ENCODE data around the gene RTEL1.
"Not testable (repeated sequence)": the region's sequence is repeated elsewhere in the genome, so short reads cannot be mapped to it uniquely, and the experiment has no call there.

Gene RTEL1

GRCh38 chr20:63640086-63640485 lies 18.0 kb upstream of the RTEL1 start:
- in situ Hi-C loops (cut with HindIII; ENCODE audit: low sequenced_read_pairs): no loop called here
- DNase-seq (ENCODE audit: low read depth, low spot score): no peak
- no peak overlapping the region for H3K4me3 ChIP-seq (ENCODE audit: low read depth, low read length)
- TF ChIP-seq CTCF (IDR thresholded peaks at IDR 0.05; ENCODE audit: low read depth, low read length): no peak

DNA sequence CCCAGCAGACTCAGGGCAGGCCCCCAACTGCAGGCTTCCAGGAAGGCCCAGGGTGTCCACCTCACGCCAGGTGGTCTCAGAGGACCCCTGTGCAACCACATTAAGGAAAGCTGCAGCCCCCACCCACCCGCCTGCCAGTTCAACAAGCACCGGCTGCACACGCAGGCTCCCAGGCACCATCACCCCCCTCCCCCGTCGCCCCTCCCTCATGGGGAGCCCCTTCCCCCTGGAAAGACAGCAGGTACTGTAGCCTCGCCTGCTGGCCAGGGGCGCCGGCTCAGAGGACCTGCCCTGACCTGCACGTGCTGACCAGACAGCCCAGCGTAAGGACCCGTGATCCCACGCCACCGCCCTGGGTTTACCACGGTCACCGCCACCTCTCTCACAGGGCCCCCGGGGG lies 17.4 kb upstream of the RTEL1 start:
- in situ Hi-C loops (cut with HindIII; ENCODE audit: low sequenced_read_pairs); H3K4me3 ChIP-seq (ENCODE audit: low read depth, low read length); DNase-seq (ENCODE audit: low read depth, low spot score): not testable (repeated sequence)

GRCh38 chr20:63641146-63641791 lies 16.8 kb upstream of the RTEL1 start:
- peak overlapping the region; percentile 42 for H3K4me3 ChIP-seq (ENCODE audit: low read depth, low read length)
- TF ChIP-seq CTCF (IDR thresholded peaks at IDR 0.05; ENCODE audit: low read depth, low read length): no peak
- in situ Hi-C loops (cut with HindIII; ENCODE audit: low sequenced_read_pairs): no loop called here
- DNase-seq (ENCODE audit: low read depth, low spot score): peak; percentile 36

GRCh38 chr20:63641792-63642523 lies 16.2 kb upstream of the RTEL1 start:
- TF ChIP-seq CTCF (IDR thresholded peaks at IDR 0.05; ENCODE audit: low read depth, low read length): peak; percentile 25
- peak overlapping the region; percentile 42 for H3K4me3 ChIP-seq (ENCODE audit: low read depth, low read length)
- in situ Hi-C loops (cut with HindIII; ENCODE audit: low sequenced_read_pairs): no loop called here
- peak; percentile 67 for DNase-seq (ENCODE audit: low read depth, low spot score)

DNA sequence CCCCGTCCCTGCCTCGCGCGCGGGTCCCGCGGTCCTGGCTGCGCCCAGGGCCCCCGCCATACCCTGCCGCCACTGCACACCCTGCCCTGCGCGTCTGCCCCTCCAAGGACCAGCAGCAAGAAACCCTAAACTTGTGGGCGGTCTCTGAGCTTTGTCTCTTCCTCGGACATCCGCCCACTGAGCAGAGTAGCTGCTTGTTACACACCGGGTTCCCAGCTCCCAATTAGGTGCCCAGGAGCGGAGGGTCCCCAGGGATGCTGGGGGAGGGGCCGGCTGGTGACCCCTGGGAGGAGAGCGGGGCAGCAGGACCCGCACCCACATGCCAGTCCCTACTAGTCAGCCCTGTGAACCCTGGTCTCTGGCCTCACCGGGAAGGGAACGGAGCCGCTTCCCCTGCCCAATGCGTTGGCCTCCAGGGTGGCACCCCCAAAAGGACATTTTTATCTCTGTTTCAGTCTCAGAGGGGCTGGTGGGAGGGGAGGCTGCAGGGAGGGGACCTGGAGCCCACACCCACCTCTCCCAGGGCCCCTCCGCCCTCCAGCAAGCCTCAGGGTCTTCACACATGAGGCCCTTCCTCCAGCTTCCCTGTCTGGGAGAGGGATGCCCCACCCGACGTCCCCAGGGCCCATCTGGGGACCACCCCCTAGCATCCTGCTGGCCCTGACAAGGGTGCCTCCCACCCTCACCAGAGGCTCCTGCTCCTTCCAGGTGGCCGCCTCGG lies 15.4 kb upstream of the RTEL1 start:
- no peak for TF ChIP-seq CTCF (IDR thresholded peaks at IDR 0.05; ENCODE audit: low read depth, low read length)
- no peak for DNase-seq (ENCODE audit: low read depth, low spot score)
- in situ Hi-C loops (cut with HindIII; ENCODE audit: low sequenced_read_pairs): no loop called here
- H3K4me3 ChIP-seq (ENCODE audit: low read depth, low read length): no peak overlapping the region

- no peak for DNase-seq (ENCODE audit: low read depth, low spot score)
Measured at GRCh38 chr20:63643499-63643898, 14.6 kb upstream of the RTEL1 start.

More at GRCh38 chr20:63643499-63643898, 14.6 kb upstream of the RTEL1 start:
- no peak overlapping the region for H3K4me3 ChIP-seq (ENCODE audit: low read depth, low read length)
- TF ChIP-seq CTCF (IDR thresholded peaks at IDR 0.05; ENCODE audit: low read depth, low read length): no peak
- in situ Hi-C loops (cut with HindIII; ENCODE audit: low sequenced_read_pairs): no loop called here
